ENCODE measurements around the gene CREB5.
"Not testable (repeated sequence)": the region's sequence is repeated elsewhere in the genome, so short reads cannot be mapped to it uniquely, and the experiment has no call there.

The CREB5 gene

GRCh38 chr7:28517606-28518005, 105.3 kb downstream of the CREB5 start:
- DNase-seq = no peak

- no peak for DNase-seq
These were observed 108.0 kb downstream of the CREB5 start for GRCh38 chr7:28520074-28521015.

- no peak for DNase-seq
These were observed 112.7 kb downstream of the CREB5 start for GRCh38 chr7:28524978-28525377.

DNA sequence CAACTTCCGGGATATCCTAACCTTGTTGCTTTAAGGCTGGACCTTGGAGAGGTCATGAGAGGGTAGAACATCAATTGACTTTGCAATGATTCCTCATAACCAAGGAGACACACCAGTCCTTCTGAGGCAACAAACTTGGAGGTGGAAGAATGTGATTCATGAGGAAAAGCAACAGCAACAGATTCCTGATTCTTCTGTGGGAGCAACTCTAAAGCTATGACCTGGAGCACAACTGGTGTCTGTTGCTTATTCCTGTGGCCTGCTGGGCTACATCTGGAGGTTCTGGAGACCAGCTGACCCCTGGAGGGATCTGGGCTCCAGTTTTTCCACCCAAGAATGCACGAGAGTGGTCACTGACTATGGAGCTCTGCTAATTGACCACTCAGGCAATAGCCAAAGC, 116.6 kb downstream of the CREB5 start:
- no peak for DNase-seq

DNA sequence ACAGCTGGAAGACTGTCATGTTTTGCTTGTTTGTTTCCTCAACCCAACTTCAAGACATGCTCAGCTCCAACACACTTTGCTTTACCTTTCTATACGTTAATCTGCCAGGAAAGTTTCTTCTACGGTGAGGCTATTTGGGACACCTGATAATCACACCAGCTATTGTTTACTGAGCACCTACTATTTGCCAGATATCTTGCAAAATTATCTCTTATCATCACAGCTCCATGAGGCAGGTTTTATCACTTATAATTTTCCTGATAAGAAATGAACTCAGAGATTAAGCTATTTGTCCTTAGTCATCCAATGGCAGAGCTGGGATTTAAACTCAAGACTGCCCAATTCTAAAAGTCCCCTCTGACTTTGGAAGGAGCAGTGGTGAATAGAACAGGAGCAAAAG, 117.4 kb downstream of the CREB5 start:
- no peak for DNase-seq

DNA sequence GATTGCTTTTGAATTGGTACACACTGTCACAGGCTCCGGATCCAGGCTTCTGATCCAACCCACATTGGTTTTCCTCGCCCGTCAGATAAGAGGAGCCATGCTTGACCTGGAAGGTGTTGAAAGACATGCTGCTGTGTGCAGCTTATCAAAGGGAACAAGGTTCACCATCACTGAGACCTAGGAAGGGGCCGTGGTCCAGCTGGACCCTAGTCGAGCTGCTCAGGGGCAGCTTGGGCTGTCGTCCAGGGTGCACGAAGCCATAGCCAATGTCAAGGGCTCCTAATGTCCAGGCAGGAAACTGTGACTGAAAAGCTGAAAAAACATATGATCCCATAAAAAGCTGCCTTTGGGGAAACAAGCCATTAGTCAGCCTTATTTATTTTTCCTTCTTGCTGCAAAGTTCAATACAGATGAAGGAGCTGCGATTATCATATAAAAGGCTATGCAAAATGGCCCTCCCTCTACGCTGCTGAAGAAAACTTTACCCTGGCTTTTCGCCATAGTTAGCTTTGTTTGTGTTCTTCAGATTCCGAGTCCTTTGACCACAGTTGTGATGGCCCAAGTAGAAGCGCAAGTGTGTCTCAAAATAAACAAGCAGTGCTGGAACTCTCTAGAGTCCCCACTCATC, 118.0 kb downstream of the CREB5 start:
- DNase-seq = no peak

- DNase-seq = no peak
These were observed 118.5 kb downstream of the CREB5 start for GRCh38 chr7:28530803-28531175.

DNA sequence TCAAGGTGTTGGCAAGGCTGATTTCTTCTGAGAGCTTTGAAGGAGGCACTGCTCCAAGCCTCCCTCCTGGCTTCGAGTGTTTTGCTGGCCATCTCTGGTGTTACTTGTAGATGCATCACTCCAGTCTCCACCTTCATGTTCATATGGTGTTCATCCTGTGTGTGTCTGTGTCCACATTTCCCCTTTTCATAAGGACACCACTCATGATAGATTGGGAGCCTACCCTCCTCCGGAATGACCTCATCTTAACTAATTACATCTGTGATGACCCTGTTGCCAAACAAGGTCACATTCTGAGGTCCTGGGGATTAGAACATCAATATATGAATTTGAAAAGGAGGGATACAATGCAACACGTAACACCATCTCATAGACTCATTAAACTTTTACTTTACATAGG, 119.0 kb downstream of the CREB5 start:
- DNase-seq = no peak

DNA sequence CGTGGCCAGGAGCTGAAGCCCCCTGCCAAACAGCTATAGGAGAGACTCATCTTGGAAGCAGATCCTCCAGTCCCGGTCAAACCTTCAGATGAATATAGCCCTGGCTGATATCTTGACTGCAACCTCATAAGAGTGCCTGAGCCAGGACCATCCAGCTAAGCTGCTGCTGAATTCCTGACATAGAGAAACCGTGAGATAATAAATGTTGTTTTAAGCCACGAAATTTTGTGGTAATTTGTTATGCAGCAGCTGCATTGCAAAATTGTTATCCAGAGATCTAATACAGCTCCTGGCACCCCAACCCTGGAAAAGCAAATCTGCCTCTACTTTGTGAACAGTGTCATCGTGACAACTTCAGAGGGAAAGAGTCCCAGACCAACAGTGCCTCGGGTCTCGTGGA, 119.9 kb downstream of the CREB5 start:
- no peak for DNase-seq

- DNase-seq = no peak
These were observed 120.9 kb downstream of the CREB5 start for GRCh38 chr7:28533267-28533666.

- DNase-seq = no peak
These were observed 121.6 kb downstream of the CREB5 start for GRCh38 chr7:28533731-28534531.

DNA sequence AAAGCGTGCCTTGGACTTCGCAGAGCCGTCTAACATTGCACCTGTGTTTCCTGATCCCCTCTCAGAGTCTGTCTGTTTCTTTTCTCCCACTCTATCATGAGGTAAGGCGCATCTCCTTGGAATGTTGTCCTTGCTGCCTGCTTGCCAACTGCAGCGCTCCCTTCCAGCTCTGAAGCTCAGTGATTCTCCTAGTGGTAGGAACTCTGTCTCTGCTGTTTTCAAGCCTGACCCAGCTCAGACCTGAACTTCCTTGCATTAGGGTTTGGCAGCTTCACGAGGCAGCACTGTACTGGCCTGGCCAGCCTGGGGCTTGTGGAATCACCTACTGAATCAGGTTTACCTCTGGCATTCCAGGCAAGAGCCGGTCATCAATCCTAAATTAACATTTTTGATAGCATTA, 123.9 kb downstream of the CREB5 start:
- no peak for DNase-seq

DNA sequence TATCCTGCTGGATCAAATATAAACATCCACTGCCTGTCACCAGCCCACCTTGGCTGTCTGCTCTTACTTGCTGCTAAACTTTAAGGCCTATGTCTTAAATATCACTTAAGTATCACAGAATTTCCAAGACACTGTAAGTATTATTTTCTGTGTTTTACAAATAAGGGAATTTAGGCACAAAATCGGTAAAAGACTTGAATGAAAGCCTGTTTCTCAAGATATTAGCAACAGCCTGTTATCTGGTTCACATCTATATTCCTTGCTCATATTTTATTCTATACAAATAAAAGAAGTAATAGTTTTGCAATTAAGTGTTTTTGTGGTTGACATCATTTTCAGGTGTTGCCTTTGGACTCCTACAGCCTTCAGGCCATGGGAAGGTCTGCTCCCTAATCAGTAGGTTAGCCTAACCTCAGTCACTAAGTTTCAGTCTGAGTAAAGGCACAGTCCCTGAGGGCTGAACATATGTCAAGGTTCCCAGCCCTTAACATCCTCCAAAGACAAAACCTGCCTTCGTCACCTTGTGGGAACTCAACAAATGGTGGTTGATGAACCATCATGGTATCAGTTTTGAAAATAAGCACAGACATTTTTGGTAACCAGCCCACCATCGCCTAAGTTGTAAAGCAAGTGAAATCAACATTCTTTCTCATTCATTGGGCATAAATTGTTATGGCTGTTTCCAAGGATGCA, 127.1 kb downstream of the CREB5 start:
- no peak for DNase-seq

- no peak for DNase-seq
These were observed 130.1 kb downstream of the CREB5 start for GRCh38 chr7:28542410-28542809.

- DNase-seq = no peak
These were observed 132.3 kb downstream of the CREB5 start for GRCh38 chr7:28544453-28545117.

DNA sequence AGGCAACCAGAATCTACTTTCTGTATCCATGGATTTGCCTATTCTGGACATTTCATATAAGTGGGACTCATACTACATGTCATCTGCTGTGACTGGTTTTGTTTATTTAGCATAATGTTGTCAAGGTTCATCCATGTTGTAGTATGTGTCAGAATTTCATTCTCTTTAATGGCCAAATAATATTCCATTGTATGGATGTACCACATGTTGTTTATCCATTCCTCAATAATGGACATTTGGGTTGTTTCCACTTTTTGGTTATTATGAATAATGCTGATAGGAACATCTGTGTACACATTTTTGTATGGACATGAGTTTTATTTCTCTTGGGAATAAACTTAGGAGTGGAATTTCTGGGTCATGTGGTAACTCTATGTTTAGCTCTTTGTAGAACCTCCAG, 133.7 kb downstream of the CREB5 start:
- DNase-seq = no peak

- DNase-seq = no peak
These were observed 134.8 kb downstream of the CREB5 start for GRCh38 chr7:28547115-28547514.

GRCh38 chr7:28548416-28548815, 136.1 kb downstream of the CREB5 start:
- DNase-seq = no peak

- no peak for DNase-seq
These were observed 137.7 kb downstream of the CREB5 start for GRCh38 chr7:28549998-28550397.

DNA sequence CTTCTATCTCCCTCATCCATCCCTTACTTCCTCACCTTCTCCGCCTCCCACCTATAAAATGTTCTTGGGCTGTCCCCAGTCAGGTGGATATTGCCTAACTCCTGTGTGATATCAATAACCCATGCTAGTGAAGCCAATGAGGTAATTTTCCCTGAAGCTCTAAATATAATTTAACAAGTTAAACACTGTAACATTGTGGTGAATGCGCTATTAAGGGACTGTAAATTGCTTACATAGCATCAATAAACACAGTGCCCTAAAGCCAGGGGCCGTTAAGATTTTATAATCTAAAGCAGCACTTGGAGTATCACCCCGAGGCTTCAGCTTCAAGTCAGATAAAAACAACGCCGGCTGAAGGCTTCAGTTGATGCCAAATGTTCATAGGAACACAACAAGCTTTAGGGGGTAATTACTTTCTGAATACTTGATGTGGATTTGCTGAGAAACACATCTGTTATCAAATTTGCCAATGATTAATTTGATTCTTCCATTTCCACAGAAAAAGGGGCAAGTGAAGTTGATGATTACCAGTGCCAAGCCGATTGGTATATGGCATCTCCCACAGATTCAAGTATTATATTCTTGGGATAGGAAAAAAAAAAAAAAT, 138.4 kb downstream of the CREB5 start:
- DNase-seq = no peak

GRCh38 chr7:28551331-28551730, 139.0 kb downstream of the CREB5 start:
- no peak for DNase-seq

GRCh38 chr7:28551766-28552165, 139.4 kb downstream of the CREB5 start:
- DNase-seq = not testable (repeated sequence)

Data from stimulated activated CD4-positive, alpha-beta T cell treated with anti-CD3 and anti-CD28 coated beads, Interleukin-2, amount 100 ng/mL, for 48 hours (primary cell).